ENCODE data around the gene CKLF.

DNA sequence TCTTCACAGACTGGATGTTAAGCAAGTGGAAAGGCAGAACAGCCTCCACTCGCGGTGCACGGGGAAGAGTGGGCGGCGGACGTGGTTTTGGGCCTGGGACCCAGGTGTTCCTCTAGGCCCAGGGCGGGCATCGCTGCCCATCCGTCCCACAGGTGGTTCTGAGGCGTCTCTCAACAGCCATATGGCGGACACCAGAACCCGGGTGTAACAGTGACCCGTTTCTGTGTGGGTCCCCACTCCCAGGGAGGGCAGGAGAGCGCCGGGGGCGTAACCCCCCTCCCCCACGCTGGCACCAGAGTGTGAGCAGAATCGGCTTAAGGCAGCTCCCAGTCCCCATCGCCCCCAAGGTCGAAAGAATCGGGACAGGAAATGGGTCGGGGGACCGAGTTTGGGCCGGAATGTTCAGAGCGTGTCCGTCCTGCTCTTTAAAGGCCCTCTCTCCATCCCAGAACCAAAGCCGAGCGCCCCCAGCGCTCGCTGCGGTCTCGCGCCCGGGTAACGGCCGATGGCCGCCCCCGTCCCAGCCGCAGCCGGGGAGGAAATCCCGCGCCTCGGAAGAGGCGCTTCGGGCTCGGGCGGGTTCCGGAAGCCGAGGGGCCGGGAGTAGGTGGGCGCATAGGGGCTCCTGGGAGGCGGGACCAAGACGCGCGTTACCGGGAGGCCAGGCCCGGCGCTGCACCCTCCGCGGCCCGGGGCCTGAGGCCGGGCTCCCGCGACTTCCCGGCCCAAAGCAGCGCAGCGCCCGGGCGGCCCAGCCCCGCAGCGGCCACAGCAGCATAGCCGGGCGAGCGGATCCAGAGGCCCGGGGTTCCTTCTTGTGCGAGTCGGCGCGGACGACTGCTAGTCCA lies 2.9 kb upstream of the CKLF start, which contains the start of gene TK2:
- TF ChIP-seq GATA2 (IDR thresholded peaks at IDR 0.05; ENCODE audit: low read depth, low read length) (no peak), GATA3 (IDR thresholded peaks at IDR 0.05; ENCODE audit: low read depth, low read length) (no peak)
